Mesodermal cell (in vitro differentiated cells): Measurements from ENCODE around the gene TLE5.
"Not testable (repeated sequence)": the region's sequence is repeated elsewhere in the genome, so short reads cannot be mapped to it uniquely, and the experiment has no call there.

Experiments
- H3K27ac ChIP-seq: 2 replicates; pipeline ENCODE4 v1.7.0; 2013; ENCODE audit warnings: mild to moderate bottlenecking, low read depth, low read length, moderate library complexity; ENCODE audit not compliant: severe bottlenecking
- H3K36me3 ChIP-seq: 2 replicates; pipeline ENCODE4 v1.7.1; 2013; ENCODE audit warnings: mild to moderate bottlenecking, low read length, moderate library complexity; ENCODE audit not compliant: control insufficient read depth, insufficient read depth
- H3K4me1 ChIP-seq: one replicate; pipeline ENCODE4 v1.7.1; 2013; ENCODE audit warnings: mild to moderate bottlenecking, low read length; ENCODE audit not compliant: insufficient read depth, control insufficient read depth, poor library complexity, severe bottlenecking
- H3K4me3 ChIP-seq: 2 replicates; pipeline ENCODE4 v1.7.0; 2013; ENCODE audit warnings: low read length, control low read depth, mild to moderate bottlenecking; ENCODE audit not compliant: insufficient read depth, poor library complexity, severe bottlenecking; ENCODE audit errors: extremely low read depth
- H3K9me3 ChIP-seq: 2 replicates; pipeline ENCODE4 v1.7.1; 2013; ENCODE audit warnings: mild to moderate bottlenecking, low read length, moderate library complexity; ENCODE audit not compliant: control insufficient read depth
- WGBS, 2 experiments: methylation state at CpG; one replicate each; pipeline ENCODE4 v1.1.5; 2013; ENCODE audit warnings: missing lambda C conversion rate in 2 of 2; ENCODE audit not compliant: insufficient coverage in 2 of 2; 5-methylcytosine and 5-hydroxymethylcytosine counted together

TLE5 gene

DNA sequence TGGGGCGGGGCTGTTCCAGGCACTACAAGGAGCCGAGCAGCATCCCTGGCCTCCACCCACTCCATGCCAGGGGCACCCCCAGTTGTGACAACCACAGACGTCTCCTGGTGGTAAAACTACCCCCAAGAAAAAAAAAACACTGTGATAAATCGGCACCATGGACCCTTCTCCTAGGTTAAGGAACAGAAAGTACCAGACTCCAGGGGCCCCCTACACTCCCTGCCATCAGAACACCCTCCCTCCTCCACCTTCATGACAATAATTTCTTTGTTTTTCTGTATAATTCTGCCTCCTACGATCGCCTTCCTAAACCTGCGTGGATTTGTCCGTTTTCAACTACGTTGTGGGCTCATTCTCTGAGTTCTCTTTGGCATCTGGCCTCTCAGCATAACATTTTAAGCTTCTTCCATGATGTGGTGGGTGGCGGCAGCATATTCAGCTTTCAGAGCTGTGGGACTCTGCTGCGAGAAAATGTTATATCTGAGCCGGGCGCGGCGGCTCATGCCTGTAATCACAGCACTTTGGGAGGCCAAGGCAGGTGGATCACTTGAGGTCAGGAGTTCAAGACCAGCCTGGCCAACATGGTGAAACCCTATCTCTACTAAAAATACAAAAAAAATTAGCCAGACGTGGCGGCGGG is 41.9 kb downstream of the TLE5 start:
- peaks cover 10% of the 10 kb centered on the region for H3K4me1 ChIP-seq
- no peak overlapping the region for H3K27ac ChIP-seq
- no peaks in the 10 kb centered on the region for H3K9me3 ChIP-seq
- 81 to 86% methylated on average over 14 to 17 of the region's 18 CpGs for WGBS, 2 experiments
- H3K4me3 ChIP-seq, result no peak overlapping the region
- H3K36me3 ChIP-seq, result no peaks in the 10 kb centered on the region

DNA sequence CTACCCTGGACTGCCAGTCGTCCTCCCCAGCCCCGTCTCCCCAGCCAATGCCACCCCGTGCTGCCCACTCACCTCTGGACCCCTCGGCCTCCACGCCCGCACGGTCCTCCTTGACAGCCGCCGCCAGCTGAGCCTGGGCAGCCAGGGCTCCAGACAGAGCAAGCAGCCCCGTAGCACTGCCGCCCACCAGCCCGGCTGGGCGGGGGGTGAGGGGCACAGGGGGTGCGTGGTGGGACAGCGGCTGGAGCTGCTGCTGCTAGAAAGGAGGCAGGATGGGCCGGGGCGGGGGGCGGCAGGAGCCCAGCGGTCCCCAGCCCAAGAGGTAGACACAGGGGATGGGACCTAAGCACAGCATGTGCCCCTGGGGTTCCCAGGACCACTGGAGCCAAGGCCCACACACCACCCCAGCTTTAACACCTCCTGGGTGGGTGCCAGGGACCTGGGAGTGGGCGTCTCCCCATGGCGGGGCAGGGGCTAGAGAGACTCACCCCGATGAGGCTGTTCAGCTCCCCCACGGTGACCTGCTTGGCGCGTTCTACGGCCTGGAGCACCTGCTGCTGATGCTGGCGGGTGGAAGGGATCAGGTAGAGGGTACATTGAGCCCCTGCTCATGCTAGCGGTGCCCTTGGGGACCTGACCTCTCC is 43.0 kb downstream of the TLE5 start:
- peaks cover 1% of the 10 kb centered on the region for H3K4me1 ChIP-seq
- WGBS, 2 experiments, result 85 to 89% methylated on average over 13 to 21 of the region's 28 CpGs

DNA sequence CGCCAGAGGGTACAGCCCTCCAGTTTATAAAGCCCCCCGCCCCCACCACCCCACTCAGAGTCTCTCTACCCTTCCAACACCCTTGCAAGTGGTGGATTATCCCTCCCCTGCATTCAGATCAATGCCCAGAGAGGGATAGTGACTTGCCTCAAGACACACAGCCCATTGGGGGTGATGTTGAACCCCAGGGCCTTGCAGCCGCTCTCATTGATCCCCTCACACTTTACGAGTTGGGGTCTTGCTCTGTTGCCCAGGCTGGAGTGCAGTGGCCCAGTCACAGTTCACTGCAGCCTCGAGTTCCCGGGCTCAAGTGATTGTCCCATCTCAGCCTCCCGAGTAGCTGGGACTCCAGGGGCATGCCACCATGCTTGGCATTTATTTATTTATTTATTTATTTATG is 44.4 kb downstream of the TLE5 start:
- Histone ChIP-seq H3K9me3 (no peaks in the 10 kb centered on the region), H3K4me1 (no peaks in the 10 kb centered on the region), H3K27ac (no peak overlapping the region), H3K4me3 (no peak overlapping the region), H3K36me3 (no peaks in the 10 kb centered on the region)
- WGBS, 2 experiments, result 80 to 100% methylated on average over 2 to 3 of the region's 7 CpGs

More for the DNA sequence above, 43.0 kb downstream of the TLE5 start:
- H3K36me3 ChIP-seq, result no peaks in the 10 kb centered on the region
- H3K4me3 ChIP-seq, result no peak overlapping the region
- H3K27ac ChIP-seq, result no peak overlapping the region
- no peaks in the 10 kb centered on the region for H3K9me3 ChIP-seq

DNA sequence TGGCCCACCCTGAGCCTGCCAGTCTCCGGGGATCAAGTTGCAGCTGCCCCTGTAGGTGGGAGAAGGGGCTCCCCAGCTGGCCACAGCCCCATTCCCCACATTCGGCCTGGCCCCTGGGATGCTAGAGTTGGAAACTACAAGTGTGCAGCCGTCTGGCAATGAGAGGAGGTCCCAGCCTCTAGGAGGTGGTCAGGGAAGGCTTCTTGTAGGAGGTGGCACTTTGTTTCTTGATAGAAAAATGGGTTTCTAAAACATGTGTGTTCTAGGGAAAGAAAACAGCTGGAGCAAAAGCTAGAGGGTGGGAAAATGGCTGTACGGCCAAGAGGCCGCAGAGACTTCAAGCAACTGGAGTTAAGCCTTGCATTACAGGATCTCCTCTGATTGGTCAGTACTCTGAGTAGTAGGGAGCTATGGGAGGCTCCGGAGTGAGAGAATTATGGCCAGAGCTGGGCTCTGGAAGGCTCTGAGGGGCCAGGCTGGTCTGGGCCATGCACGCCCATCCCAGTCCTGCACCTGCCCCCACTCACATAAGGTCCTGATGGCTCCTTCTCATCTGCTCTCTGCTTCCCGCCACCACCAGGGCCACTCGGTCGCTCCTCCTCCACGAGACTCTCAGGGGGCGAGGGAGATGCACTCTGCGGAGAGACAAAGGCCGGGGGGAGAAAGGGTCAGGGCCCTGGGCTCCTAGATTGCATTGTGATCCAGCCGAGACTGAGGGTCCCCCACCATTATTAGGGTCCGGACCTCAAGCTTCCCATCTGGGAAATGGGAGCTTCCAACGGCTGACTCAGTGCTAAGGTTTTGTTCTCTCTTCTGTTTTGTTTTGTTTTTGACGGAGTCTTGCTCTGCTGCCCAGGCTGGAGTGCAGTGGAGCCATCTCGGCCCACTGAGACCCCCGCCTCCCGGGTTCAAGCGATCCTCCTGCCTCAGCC is 46.9 kb downstream of the TLE5 start:
- H3K27ac ChIP-seq, result no peak overlapping the region
- no peaks in the 10 kb centered on the region for H3K36me3 ChIP-seq
- H3K9me3 ChIP-seq, result no peaks in the 10 kb centered on the region
- H3K4me3 ChIP-seq, result no peak overlapping the region
- H3K4me1 ChIP-seq, result no peaks in the 10 kb centered on the region
- WGBS, 2 experiments, result 90 to 92% methylated on average over 19 to 21 of the region's 22 CpGs

DNA sequence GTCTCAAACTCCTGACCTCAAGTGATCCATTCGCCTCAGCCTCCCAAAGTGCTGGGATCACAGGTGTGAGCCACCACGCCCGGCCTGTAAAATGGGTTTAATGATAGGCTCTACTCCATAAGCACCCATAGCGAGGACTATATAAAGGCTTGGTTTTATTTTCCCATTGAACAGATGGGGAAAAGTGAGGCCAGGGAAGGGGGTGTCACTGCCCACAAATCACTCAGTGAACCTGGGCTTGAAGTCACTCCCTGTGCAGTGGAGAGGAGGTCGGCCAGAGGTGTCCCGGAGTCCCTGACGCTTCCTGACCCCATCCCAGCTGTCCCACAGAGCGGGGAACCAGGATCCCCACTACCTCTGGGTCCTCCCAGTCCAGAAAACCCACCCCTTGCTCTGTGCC is 48.2 kb downstream of the TLE5 start:
- Histone ChIP-seq H3K4me1 (no peaks in the 10 kb centered on the region), H3K36me3 (no peaks in the 10 kb centered on the region), H3K4me3 (no peak overlapping the region), H3K27ac (no peak overlapping the region), H3K9me3 (no peaks in the 10 kb centered on the region)
- 92 to 96% methylated on average over 4 to 5 of the region's 8 CpGs for WGBS, 2 experiments

DNA sequence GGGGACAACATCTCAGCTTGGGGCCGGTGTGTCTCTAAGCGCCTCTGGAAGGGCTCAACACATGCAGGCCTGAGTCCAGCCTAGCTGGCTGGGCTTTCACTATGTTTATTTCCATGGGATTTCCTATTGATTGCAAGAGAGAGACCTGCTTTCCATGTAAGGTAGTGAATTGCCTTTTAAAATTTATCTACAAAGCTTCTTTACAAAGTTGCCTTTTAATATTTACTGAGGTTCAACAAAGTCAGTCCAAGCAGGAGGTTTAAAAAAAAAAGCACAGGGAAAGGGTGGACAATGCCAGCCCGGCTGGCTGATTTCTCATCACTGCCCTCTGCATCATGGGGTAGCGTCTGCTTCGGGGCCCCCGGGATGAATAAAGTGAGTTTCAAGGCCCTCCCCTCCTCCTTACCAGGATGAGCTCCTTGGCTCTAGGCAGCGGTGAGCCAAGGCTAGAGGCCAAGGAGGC is 49.0 kb downstream of the TLE5 start:
- Histone ChIP-seq H3K36me3 (no peaks in the 10 kb centered on the region), H3K9me3 (no peaks in the 10 kb centered on the region), H3K27ac (no peak overlapping the region), H3K4me3 (no peak overlapping the region), H3K4me1 (no peaks in the 10 kb centered on the region)
- 82 to 90% methylated on average over 5 to 6 of the region's 7 CpGs for WGBS, 2 experiments

DNA sequence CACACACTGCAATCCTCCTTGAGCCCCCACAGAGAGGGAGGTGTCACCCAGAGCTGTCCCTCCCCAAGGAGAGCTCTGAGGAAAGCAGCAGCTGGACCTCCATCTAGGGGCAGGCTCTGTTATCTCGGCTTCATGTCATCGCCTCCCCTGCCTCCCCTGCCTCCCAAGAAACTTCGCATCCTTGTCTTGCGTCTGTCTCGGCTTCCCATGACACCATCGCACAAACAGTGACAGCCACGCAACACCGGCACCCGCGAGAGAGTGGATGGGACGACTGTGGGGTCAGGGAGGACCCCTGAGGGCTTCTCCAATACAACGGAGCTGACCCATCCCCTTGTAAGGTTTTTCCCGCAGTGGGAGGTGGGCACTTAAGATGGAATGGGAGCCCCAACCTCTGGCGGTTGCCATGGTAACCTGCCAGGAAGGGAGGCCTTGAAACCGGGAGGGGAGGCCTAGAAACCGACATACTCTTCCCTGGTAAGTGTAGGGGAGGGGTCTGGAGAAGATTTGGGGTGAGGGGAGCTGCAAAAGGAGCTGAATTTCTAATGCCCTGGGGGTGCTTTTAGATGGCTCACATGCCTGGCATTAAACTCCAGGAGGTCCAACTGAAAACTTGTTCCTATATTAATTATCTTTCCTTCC is 49.6 kb downstream of the TLE5 start:
- no peaks in the 10 kb centered on the region for H3K4me1 ChIP-seq
- H3K4me3 ChIP-seq, result no peak overlapping the region
- no peak overlapping the region for H3K27ac ChIP-seq
- 52 to 57% methylated on average over 10 to 16 of the region's 16 CpGs for WGBS, 2 experiments
- H3K9me3 ChIP-seq, result no peaks in the 10 kb centered on the region
- H3K36me3 ChIP-seq, result no peaks in the 10 kb centered on the region

DNA sequence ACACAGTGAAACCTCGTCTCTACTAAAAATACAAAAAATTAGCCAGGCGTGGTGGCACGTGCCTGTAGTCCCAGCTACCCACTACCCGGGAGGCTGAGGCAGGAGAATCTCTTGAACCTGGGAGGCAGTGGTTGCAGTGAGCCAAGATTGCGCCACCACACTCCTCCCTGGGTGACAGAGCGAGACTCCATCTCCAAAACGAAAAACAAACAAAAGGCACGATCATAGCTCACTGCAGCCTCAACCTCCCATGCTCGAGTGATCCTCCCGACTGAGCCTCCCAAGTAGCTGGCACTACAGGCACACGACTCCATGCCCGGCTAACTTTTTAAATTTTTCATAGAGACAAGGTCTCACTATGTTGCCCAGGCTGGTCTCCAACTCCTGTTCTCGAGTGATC is 50.2 kb downstream of the TLE5 start:
- 84 to 88% methylated on average over 10 of the region's 13 CpGs for WGBS, 2 experiments
- not testable (repeated sequence) for H3K4me3 ChIP-seq, H3K27ac ChIP-seq, H3K9me3 ChIP-seq, H3K36me3 ChIP-seq, H3K4me1 ChIP-seq

DNA sequence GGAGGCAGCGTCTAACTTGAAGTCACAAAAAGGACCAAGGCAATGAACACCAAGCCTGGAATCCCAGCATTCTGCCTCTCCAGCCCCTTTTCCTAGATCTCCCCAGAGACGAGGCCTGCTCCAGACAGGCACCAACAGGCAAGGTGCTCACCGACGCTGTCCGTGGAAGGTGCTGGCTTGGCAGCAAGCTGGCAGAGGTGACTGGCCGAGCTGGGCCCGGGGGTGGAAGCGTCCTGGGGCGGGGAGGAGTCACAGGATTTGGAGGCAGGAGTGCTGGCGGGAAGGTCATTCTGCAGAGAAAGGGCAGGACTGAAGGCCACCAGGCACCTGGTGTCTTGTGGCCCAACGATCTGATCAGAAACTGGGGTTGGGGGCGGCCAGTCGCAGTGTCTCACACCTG is 51.4 kb downstream of the TLE5 start:
- no peaks in the 10 kb centered on the region for H3K9me3 ChIP-seq
- H3K4me3 ChIP-seq, result no peak overlapping the region
- H3K36me3 ChIP-seq, result no peaks in the 10 kb centered on the region
- H3K4me1 ChIP-seq, result no peaks in the 10 kb centered on the region
- WGBS, 2 experiments, result 84 to 91% methylated on average over 13 of the region's 13 CpGs
- no peak overlapping the region for H3K27ac ChIP-seq

DNA sequence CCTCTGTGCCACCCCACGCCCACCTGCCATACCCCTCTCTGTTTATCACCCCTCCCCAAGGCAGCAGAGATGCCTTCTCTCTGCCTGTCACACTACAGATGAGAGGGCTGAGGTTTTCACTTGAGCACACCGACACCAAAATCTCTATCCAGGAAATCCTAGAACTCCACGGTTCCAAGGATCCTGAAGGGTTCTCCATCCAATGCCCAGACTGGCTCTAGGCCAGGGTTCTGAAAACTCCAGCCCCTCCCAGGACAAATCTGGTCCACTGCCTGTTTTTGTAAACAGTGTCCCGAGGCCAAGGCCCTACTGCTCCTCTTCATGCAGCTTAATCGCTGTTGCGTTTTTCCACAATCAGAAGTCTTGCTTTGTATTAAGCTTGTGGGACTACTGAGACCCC is 53.3 kb downstream of the TLE5 start:
- H3K27ac ChIP-seq, result no peak overlapping the region
- H3K4me1 ChIP-seq, result no peaks in the 10 kb centered on the region
- WGBS, 2 experiments, result 75 to 81% methylated on average over 6 of the region's 6 CpGs
- H3K4me3 ChIP-seq, result no peak overlapping the region
- H3K36me3 ChIP-seq, result no peaks in the 10 kb centered on the region
- no peaks in the 10 kb centered on the region for H3K9me3 ChIP-seq
